GM23338 (cell line): Measurements from ENCODE around the gene MAP1LC3B. TPM values are rescaled to one million over a fixed set of nuclear protein-coding genes. Genes with fewer than 3 reads are reported as not detected.

Source experiments
- ATAC-seq: fragments of 200-7000 bp; cut with Tn5 transposase; 3 replicates; pipeline ENCODE4 v1.9.1; 2020
- DNase-seq: peaks from one replicate; pipeline ENCODE4 v3.0.0-alpha.2; 2015; ENCODE audit warnings: low spot score
- H2AFZ ChIP-seq: fragments of 200-600 bp; sonication (generic); 2 replicates; pipeline ENCODE4 v1.8.0; 2016; ENCODE audit warnings: antibody characterized with exemption, mild to moderate bottlenecking, moderate library complexity
- H3F3A ChIP-seq: fragments of 200-600 bp; sonication (generic); replicated peaks from 2 replicates; pipeline ENCODE4 v1.8.0; 2017; ENCODE audit warnings: antibody characterized with exemption, mixed run types, low read depth
- H3K27ac ChIP-seq: fragments of 200-600 bp; sonication (generic); 2 replicates; pipeline ENCODE4 v1.6.1; 2016; ENCODE audit warnings: low read depth
- H3K27me3 ChIP-seq: fragments of 200-600 bp; sonication (generic); 2 replicates; pipeline ENCODE4 v1.8.0; 2016; ENCODE audit warnings: mild to moderate bottlenecking, mixed run types, moderate library complexity; ENCODE audit not compliant: insufficient read depth
- H3K36me3 ChIP-seq: fragments of 200-600 bp; sonication (generic); 2 replicates; pipeline ENCODE4 v1.8.0; 2016; ENCODE audit warnings: mild to moderate bottlenecking; ENCODE audit not compliant: insufficient read depth
- H3K4me1 ChIP-seq: fragments of 200-600 bp; sonication (generic); 2 replicates; pipeline ENCODE4 v1.8.0; 2016; ENCODE audit warnings: mild to moderate bottlenecking, moderate library complexity; ENCODE audit not compliant: insufficient read depth
- H3K4me2 ChIP-seq: fragments of 200-600 bp; sonication (generic); 2 replicates; pipeline ENCODE4 v1.7.1; 2017; ENCODE audit warnings: mixed run types
- H3K4me3 ChIP-seq: fragments of 200-600 bp; sonication (generic); 2 replicates; pipeline ENCODE4 v1.6.1; 2016; ENCODE audit warnings: mixed run types
- H3K79me2 ChIP-seq: fragments of 200-600 bp; sonication (generic); replicated peaks from 2 replicates; pipeline ENCODE4 v1.8.0; 2017; ENCODE audit warnings: mild to moderate bottlenecking; ENCODE audit not compliant: insufficient read depth
- H3K9me2 ChIP-seq: fragments of 200-600 bp; sonication (generic); 2 replicates; pipeline ENCODE4 v1.8.0; 2017; ENCODE audit not compliant: insufficient read depth
- H4K20me1 ChIP-seq: fragments of 200-600 bp; sonication (generic); replicated peaks from 2 replicates; pipeline ENCODE4 v1.8.0; 2017; ENCODE audit warnings: mild to moderate bottlenecking; ENCODE audit not compliant: insufficient read depth
- H3K27ac Mint-ChIP-seq: 2 replicates; pipeline ENCODE4 v1.8.0; 2020; ENCODE audit warnings: inconsistent platforms, mild to moderate bottlenecking, moderate library complexity, mixed read lengths
- H3K27me3 Mint-ChIP-seq: 3 replicates; pipeline ENCODE4 v1.8.0; 2022; ENCODE audit warnings: low read depth, mild to moderate bottlenecking, moderate library complexity, mixed read lengths, inconsistent platforms; ENCODE audit not compliant: insufficient read depth, poor library complexity
- H3K36me3 Mint-ChIP-seq: 3 replicates; pipeline ENCODE4 v1.8.0; 2021; ENCODE audit warnings: low read depth, mild to moderate bottlenecking, inconsistent platforms, moderate library complexity, mixed read lengths
- H3K4me1 Mint-ChIP-seq: 3 replicates; pipeline ENCODE4 v1.8.0; 2020; ENCODE audit warnings: mild to moderate bottlenecking, inconsistent platforms, mixed read lengths
- H3K4me3 Mint-ChIP-seq: 3 replicates; pipeline ENCODE4 v1.8.0; 2021; ENCODE audit warnings: moderate library complexity, mild to moderate bottlenecking, inconsistent platforms, mixed read lengths
- H3K9me3 Mint-ChIP-seq: 3 replicates; pipeline ENCODE4 v1.8.0; 2020; ENCODE audit warnings: moderate library complexity, mild to moderate bottlenecking, inconsistent platforms, mixed read lengths
- CREB1 ChIP-seq: fragments of 250-450 bp; sonication (Bioruptor Pico); IDR thresholded peaks from 2 replicates; pipeline ENCODE4 v1.5.0; 2020; ENCODE audit warnings: low read depth, mild to moderate bottlenecking, moderate library complexity
- EZH2phosphoT487 ChIP-seq: fragments of 200-600 bp; sonication (generic); IDR thresholded peaks from one replicate; pipeline ENCODE4 v1.8.1; 2018; ENCODE audit warnings: antibody characterized with exemption; ENCODE audit not compliant: unreplicated experiment
- JUNB ChIP-seq: IDR thresholded peaks from one replicate; pipeline ENCODE4 v1.6.1; 2016; ENCODE audit warnings: antibody characterized with exemption; ENCODE audit not compliant: unreplicated experiment
- NANOG ChIP-seq: IDR thresholded peaks from 2 replicates; pipeline ENCODE4 v1.6.1; 2016; ENCODE audit warnings: antibody characterized with exemption, borderline replicate concordance
- POLR2AphosphoS5 ChIP-seq: IDR thresholded peaks from 2 replicates; pipeline ENCODE4 v1.6.1; 2016; ENCODE audit warnings: antibody characterized with exemption, low read depth
- STAT1 ChIP-seq: IDR thresholded peaks from one replicate; pipeline ENCODE4 v1.6.1; 2016; ENCODE audit warnings: antibody characterized with exemption; ENCODE audit not compliant: unreplicated experiment
- ZNF114 ChIP-seq: fragments of 250-450 bp; sonication (Bioruptor Pico); IDR thresholded peaks from 2 replicates; pipeline ENCODE4 v1.5.0; 2020; ENCODE audit warnings: mild to moderate bottlenecking, moderate library complexity
- ZNF331 ChIP-seq: fragments of 250-450 bp; sonication (Bioruptor Pico); IDR thresholded peaks from 2 replicates; pipeline ENCODE4 v1.5.0; 2020; ENCODE audit warnings: low read depth, mild to moderate bottlenecking, moderate library complexity
- polyA plus RNA-seq: library from polyadenylated mRNA; unstranded; fragments of >200 nt; fragmentation: Nextera tagmentation; extraction: Ambion mirVana; gene quantifications from 2 replicates; pipeline ENCODE4 v1.2.1, GENCODE V29; 2016
- total RNA-seq: library from RNA; depleted of rRNA; stranded (reverse); fragments of >200 nt; shearing (Covaris generic); gene quantifications from 2 replicates; pipeline ENCODE4 v1.2.3, GENCODE V29; 2014
- TF ChIP-seq, protein P1 (sequence below): IDR thresholded peaks from 2 replicates; pipeline ENCODE4 v1.6.1; 2016; ENCODE audit warnings: antibody characterized with exemption
- TF ChIP-seq, protein P2 (sequence below): IDR thresholded peaks from one replicate; pipeline ENCODE4 v1.6.1; 2018; ENCODE audit warnings: antibody characterized with exemption; ENCODE audit not compliant: unreplicated experiment
- TF ChIP-seq, protein P3 (sequence below), 2 experiments: fragments of 200-600 bp in 1 of 2; sonication (generic) in 1 of 2; conservative IDR thresholded peaks; 2 replicates each; pipeline versions ENCODE4 v1.5.1 to v1.6.1; 2016 to 2017; ENCODE audit warnings: antibody characterized with exemption in 2 of 2, low read depth in 2 of 2, mild to moderate bottlenecking in 2 of 2, moderate library complexity in 1 of 2

Gene MAP1LC3B
- total and polyA plus RNA-seq, 2 experiments from 2014 or later = 35.9 to 80.2 TPM

DNA sequence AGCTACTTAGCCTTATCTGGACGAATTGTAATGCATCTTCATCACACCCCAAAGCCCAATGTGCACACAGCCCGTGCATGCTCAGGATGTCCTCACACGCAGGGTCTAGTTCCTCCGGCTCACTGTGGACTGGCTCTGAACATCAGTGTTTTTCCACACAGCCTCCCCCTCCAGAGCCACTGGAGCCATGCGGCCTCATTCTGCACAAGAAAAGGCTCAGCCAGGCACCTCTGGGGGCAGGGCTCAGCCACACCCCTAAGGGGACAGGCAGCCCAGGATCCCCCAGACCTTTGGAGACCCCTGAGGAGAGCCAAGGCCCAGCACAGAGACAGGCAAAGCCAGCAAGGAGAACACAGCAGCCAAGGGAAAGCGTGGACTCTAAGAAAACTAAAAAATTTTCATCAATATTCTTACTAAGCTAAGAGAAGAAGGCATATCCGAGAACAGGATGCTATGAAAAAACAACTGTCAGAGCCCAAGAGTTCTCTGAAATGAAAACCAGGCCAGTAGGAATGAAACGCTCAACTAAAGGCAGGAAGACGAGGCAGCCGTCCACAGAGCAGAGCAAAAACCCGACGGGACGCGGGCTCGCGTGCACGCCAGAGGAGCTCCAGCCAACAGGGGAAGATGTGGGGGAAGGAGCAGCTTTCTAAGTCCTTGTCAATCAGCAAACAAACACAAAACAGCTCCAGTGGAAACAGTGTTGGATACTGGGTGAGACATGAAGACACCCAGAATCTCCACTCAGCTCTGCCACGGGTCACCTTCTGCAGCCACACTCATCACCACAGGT, 34.5 kb downstream of the MAP1LC3B start (continued):
- TF ChIP-seq, protein P1, sequence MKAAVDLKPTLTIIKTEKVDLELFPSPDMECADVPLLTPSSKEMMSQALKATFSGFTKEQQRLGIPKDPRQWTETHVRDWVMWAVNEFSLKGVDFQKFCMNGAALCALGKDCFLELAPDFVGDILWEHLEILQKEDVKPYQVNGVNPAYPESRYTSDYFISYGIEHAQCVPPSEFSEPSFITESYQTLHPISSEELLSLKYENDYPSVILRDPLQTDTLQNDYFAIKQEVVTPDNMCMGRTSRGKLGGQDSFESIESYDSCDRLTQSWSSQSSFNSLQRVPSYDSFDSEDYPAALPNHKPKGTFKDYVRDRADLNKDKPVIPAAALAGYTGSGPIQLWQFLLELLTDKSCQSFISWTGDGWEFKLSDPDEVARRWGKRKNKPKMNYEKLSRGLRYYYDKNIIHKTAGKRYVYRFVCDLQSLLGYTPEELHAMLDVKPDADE = no peak
- TF ChIP-seq JUNB (no peak), NANOG (no peak), CREB1 (CRISPR knock-in tag) (no peak), ZNF331 (CRISPR knock-in tag) (no peak), EZH2phosphoT487 (no peak), POLR2AphosphoS5 (no peak), STAT1 (no peak)
- TF ChIP-seq, protein P2, sequence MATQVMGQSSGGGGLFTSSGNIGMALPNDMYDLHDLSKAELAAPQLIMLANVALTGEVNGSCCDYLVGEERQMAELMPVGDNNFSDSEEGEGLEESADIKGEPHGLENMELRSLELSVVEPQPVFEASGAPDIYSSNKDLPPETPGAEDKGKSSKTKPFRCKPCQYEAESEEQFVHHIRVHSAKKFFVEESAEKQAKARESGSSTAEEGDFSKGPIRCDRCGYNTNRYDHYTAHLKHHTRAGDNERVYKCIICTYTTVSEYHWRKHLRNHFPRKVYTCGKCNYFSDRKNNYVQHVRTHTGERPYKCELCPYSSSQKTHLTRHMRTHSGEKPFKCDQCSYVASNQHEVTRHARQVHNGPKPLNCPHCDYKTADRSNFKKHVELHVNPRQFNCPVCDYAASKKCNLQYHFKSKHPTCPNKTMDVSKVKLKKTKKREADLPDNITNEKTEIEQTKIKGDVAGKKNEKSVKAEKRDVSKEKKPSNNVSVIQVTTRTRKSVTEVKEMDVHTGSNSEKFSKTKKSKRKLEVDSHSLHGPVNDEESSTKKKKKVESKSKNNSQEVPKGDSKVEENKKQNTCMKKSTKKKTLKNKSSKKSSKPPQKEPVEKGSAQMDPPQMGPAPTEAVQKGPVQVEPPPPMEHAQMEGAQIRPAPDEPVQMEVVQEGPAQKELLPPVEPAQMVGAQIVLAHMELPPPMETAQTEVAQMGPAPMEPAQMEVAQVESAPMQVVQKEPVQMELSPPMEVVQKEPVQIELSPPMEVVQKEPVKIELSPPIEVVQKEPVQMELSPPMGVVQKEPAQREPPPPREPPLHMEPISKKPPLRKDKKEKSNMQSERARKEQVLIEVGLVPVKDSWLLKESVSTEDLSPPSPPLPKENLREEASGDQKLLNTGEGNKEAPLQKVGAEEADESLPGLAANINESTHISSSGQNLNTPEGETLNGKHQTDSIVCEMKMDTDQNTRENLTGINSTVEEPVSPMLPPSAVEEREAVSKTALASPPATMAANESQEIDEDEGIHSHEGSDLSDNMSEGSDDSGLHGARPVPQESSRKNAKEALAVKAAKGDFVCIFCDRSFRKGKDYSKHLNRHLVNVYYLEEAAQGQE = no peak
- TF ChIP-seq, protein P3, sequence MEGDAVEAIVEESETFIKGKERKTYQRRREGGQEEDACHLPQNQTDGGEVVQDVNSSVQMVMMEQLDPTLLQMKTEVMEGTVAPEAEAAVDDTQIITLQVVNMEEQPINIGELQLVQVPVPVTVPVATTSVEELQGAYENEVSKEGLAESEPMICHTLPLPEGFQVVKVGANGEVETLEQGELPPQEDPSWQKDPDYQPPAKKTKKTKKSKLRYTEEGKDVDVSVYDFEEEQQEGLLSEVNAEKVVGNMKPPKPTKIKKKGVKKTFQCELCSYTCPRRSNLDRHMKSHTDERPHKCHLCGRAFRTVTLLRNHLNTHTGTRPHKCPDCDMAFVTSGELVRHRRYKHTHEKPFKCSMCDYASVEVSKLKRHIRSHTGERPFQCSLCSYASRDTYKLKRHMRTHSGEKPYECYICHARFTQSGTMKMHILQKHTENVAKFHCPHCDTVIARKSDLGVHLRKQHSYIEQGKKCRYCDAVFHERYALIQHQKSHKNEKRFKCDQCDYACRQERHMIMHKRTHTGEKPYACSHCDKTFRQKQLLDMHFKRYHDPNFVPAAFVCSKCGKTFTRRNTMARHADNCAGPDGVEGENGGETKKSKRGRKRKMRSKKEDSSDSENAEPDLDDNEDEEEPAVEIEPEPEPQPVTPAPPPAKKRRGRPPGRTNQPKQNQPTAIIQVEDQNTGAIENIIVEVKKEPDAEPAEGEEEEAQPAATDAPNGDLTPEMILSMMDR (conservative IDR thresholded peaks at IDR 0.05; ENCODE audit: low read depth in 2 of 2) = no peak

DNA sequence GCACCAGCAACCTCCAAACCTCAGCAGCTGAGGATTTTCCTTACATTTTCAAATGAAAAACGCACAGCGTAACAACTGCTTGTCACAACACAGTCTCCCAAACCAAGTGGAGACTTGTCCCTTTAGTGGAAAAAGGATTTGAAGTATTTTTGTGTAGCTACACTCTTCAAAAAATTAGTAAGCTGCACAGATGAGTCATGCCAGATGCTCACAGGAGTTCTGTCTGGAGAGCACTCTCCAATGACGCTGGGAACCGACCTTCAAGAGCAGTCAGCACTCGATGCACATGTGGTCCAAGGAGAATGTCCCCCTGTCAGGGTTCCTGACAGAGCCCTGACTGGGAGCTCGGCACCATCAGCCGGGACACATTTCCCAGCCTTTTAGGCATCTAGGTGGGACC, 39.8 kb downstream of the MAP1LC3B start:
- Histone ChIP-seq H4K20me1 (peaks cover 2% of the 10 kb centered on the region; the same call in 1 of the 2 replicates), H3K79me2 (peaks cover 19% of the 10 kb centered on the region), H3K4me2 (no peak overlapping the region), H3F3A (no peaks in the 10 kb centered on the region), H3K4me3 (no peak overlapping the region), H2AFZ (no peak overlapping the region), H3K4me1 (peaks cover 4% of the 10 kb centered on the region), H3K9me2 (no peaks in the 10 kb centered on the region), H3K27me3 (no peaks in the 10 kb centered on the region), H3K36me3 (no peaks in the 10 kb centered on the region), H3K27ac (0 out of 2 replicates have a peak overlapping the region, but pooled peaks have one; percentile 45)
- ATAC-seq = no peak
- H3K36me3 Mint-ChIP-seq = peaks cover 8% of the 10 kb centered on the region; the same call in 2 of the 3 replicates
- H3K4me1 Mint-ChIP-seq = peaks cover 12% of the 10 kb centered on the region
- no peak overlapping the region for H3K4me3 Mint-ChIP-seq
- no peak for DNase-seq
- no peak overlapping the region for H3K27ac Mint-ChIP-seq
- no peaks in the 10 kb centered on the region for H3K9me3 Mint-ChIP-seq
- H3K27me3 Mint-ChIP-seq = peaks cover 4% of the 10 kb centered on the region
- TF ChIP-seq ZNF114 (CRISPR knock-in tag) = no peak
- TF ChIP-seq, protein P3 (conservative IDR thresholded peaks at IDR 0.05; ENCODE audit: low read depth in 2 of 2) = no peak
- no peak for TF ChIP-seq JUNB
- no peak for TF ChIP-seq CREB1 (CRISPR knock-in tag)
